SU-DHL-6 (cell line): ENCODE results near the gene PHF13.
"Not testable (repeated sequence)": the region's sequence is repeated elsewhere in the genome, so short reads cannot be mapped to it uniquely, and the experiment has no call there.

Experiments used
- H2AFZ ChIP-seq: fragments of 200-600 bp; sonication (generic); 2 replicates; pipeline ENCODE4 v1.6.1; 2014; ENCODE audit warnings: low read depth, mild to moderate bottlenecking, moderate library complexity, mixed read lengths, antibody characterized with exemption, low read length; ENCODE audit not compliant: severe bottlenecking
- H3F3A ChIP-seq: fragments of 200-600 bp; shearing (Covaris generic); 2 replicates; pipeline ENCODE4 v1.6.0; 2016; ENCODE audit warnings: antibody characterized with exemption, mild to moderate bottlenecking; ENCODE audit not compliant: insufficient read depth
- H3K27ac ChIP-seq: fragments of 200-600 bp; sonication (generic); 2 replicates; pipeline ENCODE4 v1.5.1; 2016; ENCODE audit warnings: low read depth, mild to moderate bottlenecking, low read length, moderate library complexity, mixed read lengths
- H3K27me3 ChIP-seq: fragments of 200-600 bp; sonication (generic), shearing (Covaris generic); 2 replicates; pipeline ENCODE4 v1.6.0; 2014; ENCODE audit warnings: mild to moderate bottlenecking, low read length
- H3K36me3 ChIP-seq: fragments of 200-600 bp; sonication (generic); 2 replicates; pipeline ENCODE4 v1.6.1; 2014; ENCODE audit warnings: mild to moderate bottlenecking, low read length, mixed read lengths
- H3K4me2 ChIP-seq: fragments of 300-600, 200-600 bp; shearing (Covaris generic), sonication (generic); 2 replicates; pipeline ENCODE4 v1.6.0; 2014; ENCODE audit warnings: low read length, low read depth, mild to moderate bottlenecking; ENCODE audit not compliant: poor library complexity, severe bottlenecking
- H3K4me3 ChIP-seq: fragments of 200-600 bp; sonication (generic); 2 replicates; pipeline ENCODE4 v1.5.1; 2014; ENCODE audit warnings: antibody characterized with exemption, low read length, mild to moderate bottlenecking, mixed read lengths; ENCODE audit not compliant: insufficient read depth, poor library complexity, severe bottlenecking
- H3K79me2 ChIP-seq: fragments of 200-600 bp; sonication (generic); 2 replicates; pipeline ENCODE4 v1.6.1; 2014; ENCODE audit warnings: mild to moderate bottlenecking, low read length, moderate library complexity; ENCODE audit not compliant: insufficient read depth
- H3K9ac ChIP-seq: fragments of 200-600 bp; sonication (generic); 2 replicates; pipeline ENCODE4 v1.7.0; 2014; ENCODE audit warnings: mild to moderate bottlenecking, low read length
- H3K9me2 ChIP-seq: fragments of 200-600 bp; sonication (generic); replicated peaks from 2 replicates; pipeline ENCODE4 v1.6.1; 2014; ENCODE audit warnings: low read length; ENCODE audit not compliant: insufficient read depth
- H3K9me3 ChIP-seq: fragments of 200-600 bp; sonication (generic); 2 replicates; pipeline ENCODE4 v1.6.1; 2014; ENCODE audit warnings: low read length, mixed read lengths; ENCODE audit not compliant: insufficient read depth
- H4K20me1 ChIP-seq: fragments of 200-600 bp; sonication (generic); 2 replicates; pipeline ENCODE4 v1.6.1; 2014; ENCODE audit warnings: low read depth, mild to moderate bottlenecking, antibody characterized with exemption, low read length, moderate library complexity, mixed read lengths
- CTCF ChIP-seq: fragments of 200-600 bp; sonication (generic); IDR thresholded peaks from one replicate; pipeline ENCODE4 v1.5.1; 2017; ENCODE audit warnings: antibody characterized with exemption, mild to moderate bottlenecking, low read length, moderate library complexity; ENCODE audit not compliant: insufficient read depth, poor library complexity, severe bottlenecking
- EZH2phosphoT487 ChIP-seq: fragments of 200-600 bp; sonication (generic), shearing (Covaris generic); conservative IDR thresholded peaks from 2 replicates; pipeline ENCODE4 v1.6.1; 2018; ENCODE audit warnings: mild to moderate bottlenecking, antibody characterized with exemption, low read length, moderate library complexity, mixed read lengths

PHF13 gene

DNA sequence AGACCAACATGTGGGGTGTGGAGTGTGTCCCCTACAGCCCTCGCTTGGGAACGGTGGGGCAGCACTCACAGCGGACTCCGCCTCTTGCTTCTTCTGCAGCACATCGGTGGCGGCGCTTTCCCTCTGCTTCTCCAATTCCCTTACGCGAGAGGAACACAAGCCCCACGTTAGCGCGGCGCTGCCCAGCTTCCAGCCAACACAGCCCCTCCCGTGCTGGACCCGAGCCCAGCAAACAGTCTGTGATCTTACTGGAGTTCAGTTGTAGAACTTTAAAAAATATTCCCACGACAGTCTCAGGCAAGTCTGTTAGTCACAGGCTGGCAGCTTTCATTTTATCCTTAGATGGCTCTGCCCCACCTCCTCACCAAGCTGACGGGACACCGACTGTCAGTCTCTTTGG lies 24.7 kb downstream of the PHF13 start:
- H3K36me3 ChIP-seq: peaks cover 3% of the 10 kb centered on the region; the same call in 1 of the 2 replicates
- TF ChIP-seq CTCF: no peak
- no peak for TF ChIP-seq EZH2phosphoT487

GRCh38 chr1:6640867-6641266 lies 27.3 kb downstream of the PHF13 start:
- not testable (repeated sequence) for H3K9ac ChIP-seq, H3K79me2 ChIP-seq, H3K9me3 ChIP-seq, H3K4me3 ChIP-seq, H3K27me3 ChIP-seq, H3F3A ChIP-seq, H3K36me3 ChIP-seq, H3K4me2 ChIP-seq, H3K27ac ChIP-seq, H2AFZ ChIP-seq, H3K9me2 ChIP-seq, H4K20me1 ChIP-seq

More for the DNA sequence above, 24.7 kb downstream of the PHF13 start:
- no peak overlapping the region for H2AFZ ChIP-seq
- no peak overlapping the region for H3K27ac ChIP-seq
- no peaks in the 10 kb centered on the region for H3K79me2 ChIP-seq
- H3K4me2 ChIP-seq: no peak overlapping the region
- H3K9me2 ChIP-seq: no peaks in the 10 kb centered on the region
- H3F3A ChIP-seq: no peaks in the 10 kb centered on the region
- no peaks in the 10 kb centered on the region for H4K20me1 ChIP-seq
- H3K27me3 ChIP-seq: no peaks in the 10 kb centered on the region
- no peak overlapping the region for H3K4me3 ChIP-seq
- no peak overlapping the region for H3K9ac ChIP-seq
- H3K9me3 ChIP-seq: no peaks in the 10 kb centered on the region

DNA sequence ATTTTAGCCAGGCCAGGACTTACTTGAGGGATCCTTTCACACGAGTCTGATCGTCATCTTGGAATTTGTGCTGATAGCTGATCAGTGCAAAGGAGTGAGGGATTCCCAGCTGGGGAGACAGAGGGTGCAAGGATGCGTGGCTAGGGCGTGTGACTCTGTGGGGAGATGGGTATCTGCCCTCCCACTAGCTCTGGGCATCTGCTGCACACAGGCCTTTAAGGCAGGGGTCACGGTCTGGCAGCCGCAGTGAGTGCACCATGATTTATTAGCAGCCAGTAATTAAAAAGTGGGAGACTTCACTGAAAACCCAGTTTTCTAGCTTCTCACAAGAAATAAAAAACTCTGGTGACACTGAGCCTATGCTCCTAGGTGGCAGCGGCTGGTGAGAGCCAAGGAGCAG lies 31.5 kb downstream of the PHF13 start:
- no peaks in the 10 kb centered on the region for H4K20me1 ChIP-seq
- H3K4me2 ChIP-seq: no peak overlapping the region
- H3F3A ChIP-seq: no peaks in the 10 kb centered on the region
- peaks cover 3% of the 10 kb centered on the region; the same call in 1 of the 2 replicates for H3K36me3 ChIP-seq
- H3K9ac ChIP-seq: no peak overlapping the region
- H3K27me3 ChIP-seq: no peaks in the 10 kb centered on the region
- no peak overlapping the region for H3K27ac ChIP-seq
- H3K9me3 ChIP-seq: no peaks in the 10 kb centered on the region
- no peaks in the 10 kb centered on the region for H3K79me2 ChIP-seq
- H3K4me3 ChIP-seq: no peak overlapping the region
- H2AFZ ChIP-seq: no peak overlapping the region
- no peaks in the 10 kb centered on the region for H3K9me2 ChIP-seq
- no peak for TF ChIP-seq EZH2phosphoT487
- TF ChIP-seq CTCF: no peak

- H3K4me3 ChIP-seq: no peak overlapping the region
- no peaks in the 10 kb centered on the region for H3K79me2 ChIP-seq
- H3K9me2 ChIP-seq: no peaks in the 10 kb centered on the region
- H3K4me2 ChIP-seq: no peak overlapping the region
- no peak overlapping the region for H3K9ac ChIP-seq
- no peaks in the 10 kb centered on the region for H4K20me1 ChIP-seq
- H2AFZ ChIP-seq: no peak overlapping the region
- no peaks in the 10 kb centered on the region for H3K36me3 ChIP-seq
- H3K27ac ChIP-seq: no peak overlapping the region
- H3F3A ChIP-seq: no peaks in the 10 kb centered on the region
- TF ChIP-seq EZH2phosphoT487 (no peak), CTCF (peak; percentile 27)
- H3K9me3 ChIP-seq: no peaks in the 10 kb centered on the region
- H3K27me3 ChIP-seq: no peaks in the 10 kb centered on the region
Observed at GRCh38 chr1:6646499-6647148, 33.1 kb downstream of the PHF13 start.
